NCI-H748 (cell line): ENCODE results near the gene TP53BP2.
"Not testable (repeated sequence)": the region's sequence is repeated elsewhere in the genome, so short reads cannot be mapped to it uniquely, and the experiment has no call there.

ENCODE experiments used
- DNase-seq: peaks from one replicate; lab custom pipeline; 2025; ENCODE audit not compliant: unreplicated experiment; lab: John Stamatoyannopoulos, UW

TP53BP2 gene

GRCh38 chr1:223745731-223746130 lies 100.0 kb downstream of the TP53BP2 start:
- no peak for DNase-seq

- no peak for DNase-seq
These were observed 102.8 kb downstream of the TP53BP2 start for GRCh38 chr1:223742856-223743517.

GRCh38 chr1:223741861-223742260 lies 103.9 kb downstream of the TP53BP2 start:
- DNase-seq: no peak

- DNase-seq: not testable (repeated sequence)
These were observed 105.6 kb downstream of the TP53BP2 start for GRCh38 chr1:223740038-223740736.

- DNase-seq: no peak
These were observed 106.2 kb downstream of the TP53BP2 start for GRCh38 chr1:223739366-223740037.

DNA sequence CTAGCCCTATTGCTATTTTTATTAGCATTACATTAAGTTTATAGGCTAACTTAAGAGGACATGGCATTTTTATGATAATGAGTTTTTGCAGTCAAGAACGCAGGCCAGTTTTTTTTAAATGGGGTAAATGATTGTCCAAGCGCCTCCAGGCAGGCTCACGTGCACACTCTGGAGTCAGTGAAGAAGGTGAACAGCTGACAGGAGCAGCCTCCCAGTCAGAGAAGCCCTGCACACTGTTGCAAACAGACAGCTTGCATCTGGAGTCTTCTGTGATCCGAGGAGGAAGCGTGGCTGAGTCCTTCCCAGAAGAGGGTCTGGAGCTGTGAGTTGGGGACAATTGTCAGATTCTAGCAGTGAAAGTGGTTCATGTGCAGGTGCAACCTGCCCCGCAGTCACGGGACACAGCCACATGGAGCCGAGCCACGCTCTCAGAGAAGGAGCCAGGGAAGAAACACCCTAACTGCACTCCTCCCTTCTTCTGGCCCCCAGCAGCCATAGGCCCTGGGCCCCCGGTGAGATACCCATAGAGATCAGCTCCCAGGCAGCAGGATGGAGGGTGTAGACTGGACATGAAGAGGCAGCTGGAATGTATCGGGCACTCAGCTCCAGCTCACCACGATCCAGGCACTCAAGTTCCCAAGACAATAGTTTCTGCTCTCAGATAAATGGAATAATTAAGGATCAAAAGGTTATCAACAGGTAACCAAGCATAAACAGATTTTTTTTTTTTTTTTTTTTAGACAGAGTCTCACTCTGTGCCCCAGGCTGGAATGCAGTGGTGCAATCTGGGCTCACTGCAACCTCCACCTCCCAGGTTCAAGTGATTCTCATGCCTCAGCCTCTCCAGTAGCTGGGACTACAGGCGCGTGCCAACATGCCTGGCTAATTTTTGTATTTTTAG lies 107.0 kb downstream of the TP53BP2 start:
- DNase-seq: no peak

GRCh38 chr1:223737342-223737741 lies 108.4 kb downstream of the TP53BP2 start:
- no peak for DNase-seq

- not testable (repeated sequence) for DNase-seq
These were observed 109.1 kb downstream of the TP53BP2 start for GRCh38 chr1:223736638-223737037.

- DNase-seq: no peak
These were observed 111.6 kb downstream of the TP53BP2 start for GRCh38 chr1:223733898-223734852.

DNA sequence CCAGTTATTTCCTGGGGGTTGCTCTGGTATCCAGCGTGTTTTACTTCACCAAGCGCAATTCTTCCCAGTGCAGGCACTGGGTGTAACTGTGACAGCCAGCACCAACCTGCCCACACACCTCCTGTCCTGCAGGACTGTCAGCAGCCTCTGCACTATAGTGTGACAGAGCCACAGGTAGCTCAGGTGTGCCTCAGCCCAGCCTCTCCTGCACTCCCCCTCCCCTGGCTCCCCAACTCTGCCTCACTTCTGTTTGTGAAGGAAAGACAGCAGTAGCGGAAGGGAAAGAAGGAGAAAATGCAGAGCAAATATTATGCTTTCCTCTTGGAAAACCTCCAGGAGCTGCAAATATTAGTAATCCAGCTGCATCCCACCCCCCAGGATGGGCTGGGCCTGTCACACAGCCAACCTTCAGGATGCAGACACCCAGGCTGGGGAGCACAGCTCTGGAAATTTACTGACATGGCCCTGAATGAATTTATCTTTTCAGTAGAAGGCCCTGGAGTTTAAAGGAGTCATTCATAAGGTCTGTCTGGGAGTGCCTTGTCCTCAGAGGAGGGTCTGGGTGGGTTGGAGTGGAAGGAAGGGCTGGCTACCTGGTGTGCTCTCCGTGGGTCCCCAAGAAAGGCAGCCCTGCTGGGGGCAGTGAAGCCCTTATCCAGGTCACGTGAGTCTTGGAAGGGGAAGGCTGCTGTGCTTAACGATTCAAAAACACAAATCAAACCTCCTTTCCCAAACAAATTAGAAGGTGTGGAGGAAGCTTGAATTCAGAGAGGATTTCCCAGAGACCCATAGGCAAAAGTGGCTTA lies 112.6 kb downstream of the TP53BP2 start:
- no peak for DNase-seq

- no peak for DNase-seq
These were observed 114.5 kb downstream of the TP53BP2 start for GRCh38 chr1:223731133-223731770.

- no peak for DNase-seq
These were observed 115.1 kb downstream of the TP53BP2 start for GRCh38 chr1:223730479-223731132.

- no peak for DNase-seq
These were observed 115.8 kb downstream of the TP53BP2 start for GRCh38 chr1:223729906-223730305.
